Endothelial cell of umbilical vein (primary cell): Measurements from ENCODE around the gene SLC38A6. TPM values are rescaled to one million over a fixed set of nuclear protein-coding genes. Genes with fewer than 3 reads are reported as not detected.

ENCODE experiments used
- BruUV-seq: library from RNA; stranded (reverse); fragments of 400-500 nt; replicated peaks from 2 replicates; lab custom pipeline; 2021; lab: Mats Ljungman, UMichigan
- CTCF ChIA-PET: fragments of 300-600, 350-600 bp; sonication (Branson Sonifier 250); formaldehyde crosslinking; loops from one replicate; lab custom pipeline; 2021; ENCODE audit warnings: antibody characterized with exemption, inconsistent platforms; lab: Charles Lee
- POLR2A ChIA-PET: fragments of 300-600, 350-600 bp; sonication (Branson Sonifier 250); formaldehyde crosslinking; loops from one replicate; lab custom pipeline; 2021; ENCODE audit warnings: antibody characterized with exemption, inconsistent platforms; lab: Charles Lee
- DNase-seq: peaks from one replicate; pipeline ENCODE4 v3.0.0-alpha.2; 2011; ENCODE audit warnings: low read depth, low spot score
- FAIRE-seq: peaks from 2 replicates; lab custom pipeline; 2011; peaks lifted over from hg19 to GRCh38; lab: Jason Lieb, UNC
- H2AFZ ChIP-seq: 2 replicates; pipeline ENCODE4 v1.6.0; 2012; ENCODE audit warnings: low read depth, low read length, control low read depth, inconsistent platforms
- H3K27ac ChIP-seq: 2 replicates; pipeline ENCODE4 v1.5.1; 2011; ENCODE audit warnings: low read depth, mild to moderate bottlenecking, control low read depth, low read length, moderate library complexity; ENCODE audit not compliant: insufficient read depth
- H3K27me3 ChIP-seq, 2 experiments: 2 replicates each; pipeline versions ENCODE4 v1.6.0 to v1.6.1; 2011; ENCODE audit warnings: low read length in 2 of 2, mixed read lengths in 1 of 2; ENCODE audit not compliant: control insufficient read depth in 2 of 2, insufficient read depth in 2 of 2
- H3K36me3 ChIP-seq, 2 experiments: 2 replicates in 1 of 2; 3 replicates in 1 of 2; pipeline ENCODE4 v1.5.1; 2011; ENCODE audit warnings: low read length in 2 of 2, mild to moderate bottlenecking in 1 of 2, moderate library complexity in 1 of 2; ENCODE audit not compliant: control insufficient read depth in 2 of 2, insufficient read depth in 2 of 2; ENCODE audit errors: extremely low read depth in 1 of 2
- H3K4me1 ChIP-seq: 3 replicates; pipeline ENCODE4 v1.5.1; 2011; ENCODE audit warnings: mild to moderate bottlenecking, low read length; ENCODE audit not compliant: control insufficient read depth, insufficient read depth; ENCODE audit errors: extremely low read depth
- H3K4me2 ChIP-seq: 2 replicates; pipeline ENCODE4 v1.6.1; 2011; ENCODE audit warnings: low read length, control low read depth, mixed read lengths; ENCODE audit not compliant: insufficient read depth
- H3K4me3 ChIP-seq, 3 experiments: fragments of 200-600 bp in 1 of 3; sonication (generic), shearing (Covaris generic) in 1 of 3; replicated peaks in 1 of 3; 2 replicates each; pipeline ENCODE4 v1.5.1; 2011 to 2016; ENCODE audit warnings: control low read depth in 3 of 3, low read length in 3 of 3, mild to moderate bottlenecking in 2 of 3, inconsistent platforms in 1 of 3, low read depth in 1 of 3, moderate library complexity in 1 of 3; ENCODE audit not compliant: insufficient read depth in 1 of 3
- H3K79me2 ChIP-seq: 2 replicates; pipeline ENCODE4 v1.6.0; 2012; ENCODE audit warnings: low read length, inconsistent platforms; ENCODE audit not compliant: control insufficient read depth, insufficient read depth
- H3K9ac ChIP-seq: replicated peaks from 2 replicates; pipeline ENCODE3; 2011; ENCODE audit warnings: low read length, control low read depth; ENCODE audit not compliant: insufficient read depth; ENCODE audit errors: extremely low read depth
- H3K9me1 ChIP-seq: replicated peaks from 3 replicates; pipeline ENCODE4 v1.6.0; 2011; ENCODE audit warnings: mild to moderate bottlenecking, low read length; ENCODE audit not compliant: control insufficient read depth, insufficient read depth; ENCODE audit errors: extremely low read depth
- H3K9me3 ChIP-seq: replicated peaks from 2 replicates; pipeline ENCODE4 v1.5.1; 2012; ENCODE audit warnings: low read length, inconsistent platforms; ENCODE audit not compliant: control insufficient read depth, insufficient read depth
- H4K20me1 ChIP-seq: replicated peaks from 2 replicates; pipeline ENCODE3; 2011; ENCODE audit warnings: mild to moderate bottlenecking, low read length; ENCODE audit not compliant: control insufficient read depth, insufficient read depth; ENCODE audit errors: extremely low read depth
- EZH2 ChIP-seq: IDR thresholded peaks from 2 replicates; pipeline ENCODE4 v1.6.1; 2012; ENCODE audit warnings: borderline replicate concordance, low read depth, mild to moderate bottlenecking, moderate library complexity, low read length, inconsistent platforms; ENCODE audit not compliant: severe bottlenecking
- FOS ChIP-seq: IDR thresholded peaks from 2 replicates; pipeline ENCODE4 v1.6.1; 2011; ENCODE audit warnings: mild to moderate bottlenecking, low read length, moderate library complexity, borderline replicate concordance; ENCODE audit not compliant: insufficient read depth
- GATA2 ChIP-seq: IDR thresholded peaks from 2 replicates; pipeline ENCODE4 v1.7.0; 2011; ENCODE audit warnings: low read depth, mild to moderate bottlenecking, moderate library complexity, mixed read lengths, low read length; ENCODE audit not compliant: insufficient read length, insufficient read depth
- JUN ChIP-seq: IDR thresholded peaks from 2 replicates; pipeline ENCODE4 v1.6.1; 2011; ENCODE audit warnings: borderline replicate concordance, low read depth; ENCODE audit not compliant: insufficient read length, insufficient read depth
- MYC ChIP-seq: IDR thresholded peaks from one replicate; pipeline ENCODE4 v1.6.1; 2011; ENCODE audit warnings: mild to moderate bottlenecking, low read depth, low read length
- POLR2A ChIP-seq: IDR thresholded peaks from 2 replicates; pipeline ENCODE4 v1.6.1; 2012; ENCODE audit warnings: low read depth, mild to moderate bottlenecking, control low read depth, low read length
- POLR2AphosphoS5 ChIP-seq: IDR thresholded peaks from 2 replicates; pipeline ENCODE4 v1.6.1; 2012; ENCODE audit warnings: low read depth, mild to moderate bottlenecking, control low read depth, low read length, moderate library complexity; ENCODE audit not compliant: insufficient read depth
- dilution Hi-C: fragments of 300-500 bp; cut with MboI; formaldehyde crosslinking; loops from one replicate; pipeline ENCODE4 v1.15.0; 2019; ENCODE audit warnings: low sequenced_read_pairs; ENCODE audit not compliant: extremely low pct_ligation_motif_present
- intact Hi-C: fragments of 100-400 bp; cut with micrococcal nuclease; formaldehyde crosslinking; loops from one replicate; pipeline ENCODE4 v1.10.0; 2022
- polyA plus RNA-seq, 4 experiments: library from polyadenylated mRNA; depleted of rRNA in 3 of 4; stranded (reverse) in 3 of 4; unstranded in 1 of 4; fragments of >200 nt; gene quantifications; 2 replicates each; pipeline versions ENCODE4 v1.2.1 to v1.2.3, GENCODE V29; 2011 to 2012; ENCODE audit warnings: missing spikeins in 1 of 4
- total RNA-seq: library from RNA; stranded (reverse); gene quantifications from 2 replicates; pipeline ENCODE4 v1.2.3, GENCODE V29; 2021
- TF ChIP-seq, protein P1 (sequence below): IDR thresholded peaks from 2 replicates; pipeline ENCODE4 v1.6.1; 2011; ENCODE audit not compliant: insufficient read depth, insufficient read length
- TF ChIP-seq, protein P2 (sequence below), 2 donors: IDR thresholded peaks; 1 replicate in 1 of 2; 2 replicates in 1 of 2; pipeline ENCODE4 v1.5.1; 2011; ENCODE audit warnings: low read length in 2 of 2, mild to moderate bottlenecking in 2 of 2, moderate library complexity in 2 of 2, control low read depth in 1 of 2, inconsistent platforms in 1 of 2, low read depth in 1 of 2; ENCODE audit not compliant: insufficient read depth in 1 of 2; ENCODE audit errors: extremely low read depth in 1 of 2

Gene SLC38A6
- total and polyA plus RNA-seq, 2 donors (not counting 3 experiments of a cell fraction or from before 2014, with no cell fraction given): 17.3 to 24.6 TPM

- intact Hi-C loops (no loop called here), dilution Hi-C loops (no loop called here)
- H3K27me3 ChIP-seq: no peaks in the 10 kb centered on the region
- no peak overlapping the region for H2AFZ ChIP-seq
- H3K79me2 ChIP-seq: no peaks in the 10 kb centered on the region
- DNase-seq (peak; percentile 6), FAIRE-seq (no peak)
- no peaks in the 10 kb centered on the region for H3K9me3 ChIP-seq
- H3K36me3 ChIP-seq: no peaks in the 10 kb centered on the region
- BruUV-seq: no TSS peak
- no peak overlapping the region for H3K4me2 ChIP-seq
- H3K4me1 ChIP-seq: peaks cover 8% of the 10 kb centered on the region
- H3K9ac ChIP-seq: no peak overlapping the region
- ChIA-PET CTCF (interaction anchor here (0.7 to 1.0 kb wide), 2 partner anchors 14 to 196 kb away, joined by 5 read pairs; no protein-coding TSS in a partner anchor), POLR2A (no interaction called here)
- H3K9me1 ChIP-seq: no peaks in the 10 kb centered on the region
- H4K20me1 ChIP-seq: no peaks in the 10 kb centered on the region
- H3K27ac ChIP-seq: no peak overlapping the region
- H3K4me3 ChIP-seq: no peak overlapping the region
- TF ChIP-seq GATA2 (no peak), JUN (no peak), FOS (no peak), EZH2 (no peak), POLR2AphosphoS5 (no peak), POLR2A (no peak), MYC (no peak)
- TF ChIP-seq, protein P1, sequence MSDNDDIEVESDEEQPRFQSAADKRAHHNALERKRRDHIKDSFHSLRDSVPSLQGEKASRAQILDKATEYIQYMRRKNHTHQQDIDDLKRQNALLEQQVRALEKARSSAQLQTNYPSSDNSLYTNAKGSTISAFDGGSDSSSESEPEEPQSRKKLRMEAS: no peak
- TF ChIP-seq, protein P2, sequence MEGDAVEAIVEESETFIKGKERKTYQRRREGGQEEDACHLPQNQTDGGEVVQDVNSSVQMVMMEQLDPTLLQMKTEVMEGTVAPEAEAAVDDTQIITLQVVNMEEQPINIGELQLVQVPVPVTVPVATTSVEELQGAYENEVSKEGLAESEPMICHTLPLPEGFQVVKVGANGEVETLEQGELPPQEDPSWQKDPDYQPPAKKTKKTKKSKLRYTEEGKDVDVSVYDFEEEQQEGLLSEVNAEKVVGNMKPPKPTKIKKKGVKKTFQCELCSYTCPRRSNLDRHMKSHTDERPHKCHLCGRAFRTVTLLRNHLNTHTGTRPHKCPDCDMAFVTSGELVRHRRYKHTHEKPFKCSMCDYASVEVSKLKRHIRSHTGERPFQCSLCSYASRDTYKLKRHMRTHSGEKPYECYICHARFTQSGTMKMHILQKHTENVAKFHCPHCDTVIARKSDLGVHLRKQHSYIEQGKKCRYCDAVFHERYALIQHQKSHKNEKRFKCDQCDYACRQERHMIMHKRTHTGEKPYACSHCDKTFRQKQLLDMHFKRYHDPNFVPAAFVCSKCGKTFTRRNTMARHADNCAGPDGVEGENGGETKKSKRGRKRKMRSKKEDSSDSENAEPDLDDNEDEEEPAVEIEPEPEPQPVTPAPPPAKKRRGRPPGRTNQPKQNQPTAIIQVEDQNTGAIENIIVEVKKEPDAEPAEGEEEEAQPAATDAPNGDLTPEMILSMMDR (IDR thresholded peaks at IDR 0.05; ENCODE audit: extremely low read depth in 1 of 2, insufficient read depth in 1 of 2, low read depth in 1 of 2, low read length in 2 of 2): no peak
Measured at GRCh38 chr14:60951776-60952435, 29.1 kb upstream of the SLC38A6 start.
